Liver (tissue), 9 donors: ENCODE measurements around the gene GFM2. TPM values are rescaled to one million over a fixed set of nuclear protein-coding genes. Genes with fewer than 3 reads are reported as not detected.

Experiments used
- DNase-seq: peaks from one replicate; pipeline ENCODE4 v3.0.0-alpha.2; 2017; ENCODE audit warnings: low spot score
- H3K27ac ChIP-seq, 2 donors: one replicate each; pipeline ENCODE4 v1.7.0; 2013; ENCODE audit warnings: inconsistent platforms in 2 of 2, low read length in 2 of 2, control low read depth in 1 of 2, low read depth in 1 of 2, mild to moderate bottlenecking in 1 of 2
- H3K27me3 ChIP-seq, 4 donors: one replicate each; pipeline versions ENCODE4 v1.6.1 to v1.7.0; 2013; ENCODE audit warnings: low read length in 3 of 4, inconsistent platforms in 1 of 4, mild to moderate bottlenecking in 1 of 4, moderate library complexity in 1 of 4; ENCODE audit not compliant: control insufficient read depth in 4 of 4, insufficient read depth in 4 of 4
- H3K36me3 ChIP-seq, 4 donors: one replicate each; pipeline versions ENCODE4 v1.6.1 to v1.7.0; 2013; ENCODE audit warnings: low read length in 3 of 4, mild to moderate bottlenecking in 3 of 4, low read depth in 1 of 4, moderate library complexity in 1 of 4; ENCODE audit not compliant: control insufficient read depth in 4 of 4, insufficient read depth in 3 of 4
- H3K4me1 ChIP-seq, 4 donors: one replicate each; pipeline versions ENCODE4 v1.6.1 to v1.7.0; 2013; ENCODE audit warnings: low read length in 3 of 4, mild to moderate bottlenecking in 3 of 4, moderate library complexity in 1 of 4; ENCODE audit not compliant: control insufficient read depth in 4 of 4, insufficient read depth in 4 of 4
- H3K4me3 ChIP-seq, 3 donors: one replicate each; pipeline versions ENCODE4 v1.6.1 to v1.7.0; 2013; ENCODE audit warnings: low read length in 3 of 3, control low read depth in 1 of 3, low read depth in 1 of 3, mild to moderate bottlenecking in 1 of 3
- H3K9ac ChIP-seq, 2 donors: one replicate each; pipeline ENCODE4 v1.7.0; 2013; ENCODE audit warnings: low read length in 2 of 2, mild to moderate bottlenecking in 2 of 2, moderate library complexity in 2 of 2, control low read depth in 1 of 2, low read depth in 1 of 2
- H3K9me3 ChIP-seq, 4 donors: one replicate each; pipeline versions ENCODE4 v1.6.1 to v1.7.0; 2013; ENCODE audit warnings: low read length in 3 of 4; ENCODE audit not compliant: control insufficient read depth in 4 of 4
- ATF3 ChIP-seq: IDR thresholded peaks from 2 replicates; pipeline ENCODE4 v1.6.1; 2016; ENCODE audit warnings: antibody characterized with exemption
- CTCF ChIP-seq: fragments of 150-350 bp; IDR thresholded peaks from 2 replicates; pipeline ENCODE4 v1.5.1; 2017; ENCODE audit warnings: improper control_type of control experiment, low read depth, low read length; ENCODE audit not compliant: missing input control
- EGR1 ChIP-seq, 2 donors: IDR thresholded peaks; 2 replicates each; pipeline ENCODE4 v1.6.1; 2016 to 2018; ENCODE audit warnings: antibody characterized with exemption in 2 of 2, low read depth in 2 of 2
- FOXA1 ChIP-seq: IDR thresholded peaks from 2 replicates; pipeline ENCODE4 v1.6.1; 2016; ENCODE audit warnings: antibody characterized with exemption
- FOXA2 ChIP-seq: IDR thresholded peaks from 2 replicates; pipeline ENCODE4 v1.6.1; 2016; ENCODE audit warnings: antibody characterized with exemption
- GABPA ChIP-seq, 2 donors: IDR thresholded peaks in 1 of 2; conservative IDR thresholded peaks in 1 of 2; 2 replicates each; pipeline ENCODE4 v1.6.1; 2016; ENCODE audit warnings: antibody characterized with exemption in 2 of 2, mild to moderate bottlenecking in 1 of 2, moderate library complexity in 1 of 2
- HNF4A ChIP-seq, 2 donors: conservative IDR thresholded peaks; 2 replicates each; pipeline ENCODE4 v1.6.1; 2016; ENCODE audit warnings: antibody characterized with exemption in 2 of 2, mild to moderate bottlenecking in 2 of 2
- HNF4G ChIP-seq: IDR thresholded peaks from 2 replicates; pipeline ENCODE4 v1.6.1; 2016; ENCODE audit warnings: antibody characterized with exemption
- JUND ChIP-seq, 2 donors: IDR thresholded peaks; 2 replicates each; pipeline ENCODE4 v1.6.1; 2016; ENCODE audit warnings: antibody characterized with exemption in 2 of 2
- MAX ChIP-seq: IDR thresholded peaks from 2 replicates; pipeline ENCODE4 v1.6.1; 2016; ENCODE audit warnings: antibody characterized with exemption
- NR2F2 ChIP-seq: IDR thresholded peaks from 2 replicates; pipeline ENCODE4 v1.6.1; 2016; ENCODE audit warnings: antibody characterized with exemption
- RAD21 ChIP-seq, 2 donors: IDR thresholded peaks; 2 replicates each; pipeline ENCODE4 v1.6.1; 2016; ENCODE audit warnings: antibody characterized with exemption in 2 of 2, mild to moderate bottlenecking in 2 of 2
- REST ChIP-seq: IDR thresholded peaks from 2 replicates; pipeline ENCODE4 v1.6.1; 2016; ENCODE audit warnings: antibody characterized with exemption, mild to moderate bottlenecking
- RXRA ChIP-seq, 2 donors: IDR thresholded peaks; 2 replicates each; pipeline ENCODE4 v1.6.1; 2017 to 2018; ENCODE audit warnings: antibody characterized with exemption in 2 of 2, mild to moderate bottlenecking in 1 of 2
- SP1 ChIP-seq: IDR thresholded peaks from 2 replicates; pipeline ENCODE4 v1.6.1; 2018; ENCODE audit warnings: antibody characterized with exemption, mild to moderate bottlenecking
- TAF1 ChIP-seq: conservative IDR thresholded peaks from 2 replicates; pipeline ENCODE4 v1.6.1; 2016; ENCODE audit warnings: antibody characterized with exemption, mild to moderate bottlenecking
- YY1 ChIP-seq: IDR thresholded peaks from 2 replicates; pipeline ENCODE4 v1.6.1; 2016; ENCODE audit warnings: antibody characterized with exemption, mild to moderate bottlenecking
- ZBTB33 ChIP-seq: IDR thresholded peaks from 2 replicates; pipeline ENCODE4 v1.6.1; 2016; ENCODE audit warnings: antibody characterized with exemption
- WGBS: extraction: QIAGEN DNeasy Blood & Tissue Kit; methylation state at CpG from one replicate; pipeline ENCODE4 v1.1.7; 2013; 5-methylcytosine and 5-hydroxymethylcytosine counted together
- polyA plus RNA-seq, 2 donors: library from polyadenylated mRNA; stranded (reverse) in 1 of 2; unstranded in 1 of 2; fragments of 200-250 nt in 1 of 2; fragments of >200 nt in 1 of 2; fragmentation: Nextera tagmentation in 1 of 2; extraction: Ambion mirVana in 1 of 2; gene quantifications; one replicate each; pipeline versions ENCODE4 v1.2.1 to v1.2.3, GENCODE V29; 2013 to 2015
- total RNA-seq, 2 donors: library from RNA; depleted of rRNA; stranded (reverse); fragments of >200 nt; gene quantifications; one replicate each; pipeline ENCODE4 v1.2.3, GENCODE V29; 2014
- donor health status: healthy.
- donor health status: healthy.
- donor health status: healthy.
- donor health status: healthy.
- donor health status: healthy.

The GFM2 gene
- total and polyA plus RNA-seq, 4 donors: 14.6 to 41.0 (median 24.7) TPM

- Histone ChIP-seq H3K4me3 (no peak overlapping the region), H3K27me3 (no peaks in the 10 kb centered on the region), H3K36me3 (peaks cover 0 to 24% (median 14%) of the 10 kb centered on the region in 4 donors), H3K9me3 (no peaks in the 10 kb centered on the region), H3K27ac (no peak overlapping the region), H3K4me1 (peaks cover 6 to 26% (median 23%) of the 10 kb centered on the region in 4 donors), H3K9ac (no peak overlapping the region)
- no peak for DNase-seq
- TF ChIP-seq GABPA (IDR thresholded peaks at IDR 0.05 in 1 of 2, conservative IDR thresholded peaks at IDR 0.05 in 1 of 2) (no peak), MAX (no peak), YY1 (no peak), TAF1 (no peak), SP1 (no peak), NR2F2 (no peak), EGR1 (IDR thresholded peaks at IDR 0.05; ENCODE audit: low read depth in 2 of 2) (no peak), HNF4G (no peak), JUND (IDR thresholded peaks at IDR 0.05) (no peak), HNF4A (conservative IDR thresholded peaks at IDR 0.05) (no peak), CTCF (no peak), RAD21 (IDR thresholded peaks at IDR 0.05) (no peak), FOXA2 (no peak), ATF3 (no peak), FOXA1 (no peak)
Measured at GRCh38 chr5:74763504-74763903, 3.4 kb downstream of the GFM2 start.

- no peak overlapping the region for H3K27ac ChIP-seq
Measured at GRCh38 chr5:74762599-74762998, 4.3 kb downstream of the GFM2 start.

More at GRCh38 chr5:74762599-74762998, 4.3 kb downstream of the GFM2 start:
- Histone ChIP-seq H3K9ac (no peak overlapping the region), H3K4me1 (peaks cover 6 to 19% (median 15%) of the 10 kb centered on the region in 4 donors), H3K36me3 (peaks cover 0 to 33% (median 22%) of the 10 kb centered on the region in 4 donors), H3K4me3 (no peak overlapping the region), H3K27me3 (no peaks in the 10 kb centered on the region), H3K9me3 (no peaks in the 10 kb centered on the region)
- TF ChIP-seq SP1 (no peak), GABPA (IDR thresholded peaks at IDR 0.05 in 1 of 2, conservative IDR thresholded peaks at IDR 0.05 in 1 of 2) (no peak), NR2F2 (no peak), HNF4G (no peak), ATF3 (no peak), RXRA (IDR thresholded peaks at IDR 0.05) (no peak), REST (no peak), JUND (IDR thresholded peaks at IDR 0.05) (no peak), HNF4A (conservative IDR thresholded peaks at IDR 0.05) (no peak), FOXA1 (no peak), TAF1 (no peak), ZBTB33 (no peak), CTCF (no peak), YY1 (no peak), MAX (no peak), EGR1 (IDR thresholded peaks at IDR 0.05; ENCODE audit: low read depth in 2 of 2) (no peak), FOXA2 (no peak), RAD21 (IDR thresholded peaks at IDR 0.05) (no peak)
- DNase-seq: no peak
- WGBS: 98% methylated on average over 2 of the region's 2 CpGs
